MCF 10A (cell line): ENCODE data around the gene C1orf210. TPM values are rescaled to one million over a fixed set of nuclear protein-coding genes. Genes with fewer than 3 reads are reported as not detected.

Experiments used
- BruUV-seq: library from RNA; stranded (reverse); fragments of 400-500 nt; replicated peaks from 2 replicates; lab custom pipeline; 2021; lab: Mats Ljungman, UMichigan
- CTCF ChIA-PET: fragments of 300-600 bp; sonication (Branson Sonifier 250); formaldehyde crosslinking; extraction: SDS; loops from one replicate; lab custom pipeline; 2021; ENCODE audit warnings: antibody characterized with exemption, inconsistent platforms; lab: Yijun Ruan, JAX
- POLR2A ChIA-PET: fragments of 300-600, 350-650 bp; sonication (Branson Sonifier 250); formaldehyde crosslinking; extraction: SDS; loops from one replicate; lab custom pipeline; 2020; ENCODE audit warnings: antibody characterized with exemption, inconsistent platforms; lab: Yijun Ruan, JAX
- DNase-seq: peaks from one replicate; pipeline ENCODE4 v3.0.0-alpha.2; 2018; ENCODE audit not compliant: unreplicated experiment
- H3K27ac Mint-ChIP-seq: one replicate; pipeline ENCODE4 v1.8.0; 2022; ENCODE audit warnings: mild to moderate bottlenecking, low read depth, mixed read lengths; ENCODE audit not compliant: unreplicated experiment
- H3K27me3 Mint-ChIP-seq: one replicate; pipeline ENCODE4 v1.8.0; 2022; ENCODE audit warnings: mixed read lengths; ENCODE audit not compliant: insufficient read depth, unreplicated experiment
- H3K36me3 Mint-ChIP-seq: one replicate; pipeline ENCODE4 v1.8.0; 2022; ENCODE audit warnings: mild to moderate bottlenecking, moderate library complexity, mixed read lengths; ENCODE audit not compliant: insufficient read depth, unreplicated experiment
- H3K4me1 Mint-ChIP-seq: one replicate; pipeline ENCODE4 v1.8.0; 2022; ENCODE audit warnings: mixed read lengths; ENCODE audit not compliant: insufficient read depth, unreplicated experiment
- H3K4me3 Mint-ChIP-seq: one replicate; pipeline ENCODE4 v1.8.0; 2022; ENCODE audit warnings: mild to moderate bottlenecking, moderate library complexity, mixed read lengths; ENCODE audit not compliant: unreplicated experiment
- H3K9me3 Mint-ChIP-seq: one replicate; pipeline ENCODE4 v1.8.0; 2022; ENCODE audit warnings: mixed read lengths; ENCODE audit not compliant: unreplicated experiment
- intact Hi-C: fragments of 100-400 bp; cut with micrococcal nuclease; formaldehyde crosslinking; loops from 2 replicates; pipeline ENCODE4 v1.14.1; 2022
- total RNA-seq: library from RNA; stranded (reverse); gene quantifications from 2 replicates; pipeline ENCODE4 v1.2.3, GENCODE V29; 2022
- TF ChIP-seq, protein P1 (sequence below): fragments of 200-600 bp; IDR thresholded peaks from one replicate; pipeline ENCODE4 v1.8.0; 2022; ENCODE audit warnings: antibody characterized with exemption, mild to moderate bottlenecking; ENCODE audit not compliant: unreplicated experiment

Gene C1orf210
- total RNA-seq, 1 experiment from 2014 or later, result 1.6 TPM

DNA sequence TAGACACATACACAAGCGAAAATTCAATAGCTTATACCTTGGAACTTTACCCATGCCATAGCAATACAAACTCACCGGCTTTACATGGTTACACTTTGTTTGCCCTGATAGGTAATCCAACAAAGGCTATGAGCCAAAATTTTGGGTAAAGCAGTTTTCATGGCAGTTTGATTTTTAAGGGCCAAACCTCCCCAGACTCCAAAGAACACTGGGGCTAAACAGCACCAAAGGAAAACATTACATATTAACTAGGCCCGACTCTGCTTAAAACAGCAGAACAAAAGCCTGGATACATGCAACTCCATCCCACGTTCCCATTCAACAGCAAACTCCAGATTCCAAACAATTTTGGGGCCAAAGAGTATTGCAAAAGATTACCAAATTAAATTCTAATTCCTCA, 19.9 kb downstream of the C1orf210 start:
- H3K4me1 Mint-ChIP-seq, result no peaks in the 10 kb centered on the region
- ChIA-PET POLR2A (no interaction called here), CTCF (interaction anchor here (0.7 to 1.7 kb wide), 2 partner anchors 20 to 39 kb away, joined by 3 to 6 read pairs; partner anchors contain the start of gene C1orf210)
- no peak overlapping the region for H3K4me3 Mint-ChIP-seq
- BruUV-seq, result no TSS peak
- no peak overlapping the region for H3K27ac Mint-ChIP-seq
- intact Hi-C loops, result no loop called here
- no peaks in the 10 kb centered on the region for H3K27me3 Mint-ChIP-seq
- no peak for DNase-seq
- no peaks in the 10 kb centered on the region for H3K36me3 Mint-ChIP-seq
- peaks cover 25% of the 10 kb centered on the region for H3K9me3 Mint-ChIP-seq
- TF ChIP-seq, protein P1, sequence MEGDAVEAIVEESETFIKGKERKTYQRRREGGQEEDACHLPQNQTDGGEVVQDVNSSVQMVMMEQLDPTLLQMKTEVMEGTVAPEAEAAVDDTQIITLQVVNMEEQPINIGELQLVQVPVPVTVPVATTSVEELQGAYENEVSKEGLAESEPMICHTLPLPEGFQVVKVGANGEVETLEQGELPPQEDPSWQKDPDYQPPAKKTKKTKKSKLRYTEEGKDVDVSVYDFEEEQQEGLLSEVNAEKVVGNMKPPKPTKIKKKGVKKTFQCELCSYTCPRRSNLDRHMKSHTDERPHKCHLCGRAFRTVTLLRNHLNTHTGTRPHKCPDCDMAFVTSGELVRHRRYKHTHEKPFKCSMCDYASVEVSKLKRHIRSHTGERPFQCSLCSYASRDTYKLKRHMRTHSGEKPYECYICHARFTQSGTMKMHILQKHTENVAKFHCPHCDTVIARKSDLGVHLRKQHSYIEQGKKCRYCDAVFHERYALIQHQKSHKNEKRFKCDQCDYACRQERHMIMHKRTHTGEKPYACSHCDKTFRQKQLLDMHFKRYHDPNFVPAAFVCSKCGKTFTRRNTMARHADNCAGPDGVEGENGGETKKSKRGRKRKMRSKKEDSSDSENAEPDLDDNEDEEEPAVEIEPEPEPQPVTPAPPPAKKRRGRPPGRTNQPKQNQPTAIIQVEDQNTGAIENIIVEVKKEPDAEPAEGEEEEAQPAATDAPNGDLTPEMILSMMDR, result no peak

DNA sequence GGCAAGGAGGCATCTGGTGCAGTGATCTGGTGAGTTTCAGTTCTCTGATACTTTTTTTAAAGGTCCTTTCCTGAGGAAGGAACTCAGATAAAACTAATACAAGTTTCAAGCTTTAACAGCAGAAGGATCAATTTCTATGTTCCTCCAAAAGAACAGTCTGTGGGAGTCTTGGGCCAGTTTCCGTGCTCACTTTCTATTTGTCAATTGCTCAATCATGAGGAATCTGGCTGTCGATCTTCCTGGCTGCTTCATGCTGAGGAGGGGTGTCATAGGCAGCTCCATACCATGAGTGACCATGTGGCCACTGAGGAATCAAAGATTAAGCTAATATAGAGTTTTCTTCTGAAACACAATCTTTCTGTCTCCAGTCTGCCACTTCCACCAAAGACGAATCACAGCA, 27.0 kb downstream of the C1orf210 start:
- Mint-ChIP-seq H3K27me3 (peaks cover 7% of the 10 kb centered on the region), H3K4me3 (no peak overlapping the region), H3K9me3 (peaks cover 18% of the 10 kb centered on the region), H3K4me1 (peaks cover 9% of the 10 kb centered on the region), H3K27ac (no peak overlapping the region), H3K36me3 (no peaks in the 10 kb centered on the region)
- no peak for DNase-seq
- BruUV-seq, result no TSS peak
- ChIA-PET CTCF (interaction anchor here (1.1 to 1.2 kb wide), 3 partner anchors 14 to 31 kb away, joined by 3 to 5 read pairs (median 3); partner anchors contain the start of gene C1orf210), POLR2A (no interaction called here)
- intact Hi-C loops, result no loop called here
- TF ChIP-seq, protein P1, result no peak

DNA sequence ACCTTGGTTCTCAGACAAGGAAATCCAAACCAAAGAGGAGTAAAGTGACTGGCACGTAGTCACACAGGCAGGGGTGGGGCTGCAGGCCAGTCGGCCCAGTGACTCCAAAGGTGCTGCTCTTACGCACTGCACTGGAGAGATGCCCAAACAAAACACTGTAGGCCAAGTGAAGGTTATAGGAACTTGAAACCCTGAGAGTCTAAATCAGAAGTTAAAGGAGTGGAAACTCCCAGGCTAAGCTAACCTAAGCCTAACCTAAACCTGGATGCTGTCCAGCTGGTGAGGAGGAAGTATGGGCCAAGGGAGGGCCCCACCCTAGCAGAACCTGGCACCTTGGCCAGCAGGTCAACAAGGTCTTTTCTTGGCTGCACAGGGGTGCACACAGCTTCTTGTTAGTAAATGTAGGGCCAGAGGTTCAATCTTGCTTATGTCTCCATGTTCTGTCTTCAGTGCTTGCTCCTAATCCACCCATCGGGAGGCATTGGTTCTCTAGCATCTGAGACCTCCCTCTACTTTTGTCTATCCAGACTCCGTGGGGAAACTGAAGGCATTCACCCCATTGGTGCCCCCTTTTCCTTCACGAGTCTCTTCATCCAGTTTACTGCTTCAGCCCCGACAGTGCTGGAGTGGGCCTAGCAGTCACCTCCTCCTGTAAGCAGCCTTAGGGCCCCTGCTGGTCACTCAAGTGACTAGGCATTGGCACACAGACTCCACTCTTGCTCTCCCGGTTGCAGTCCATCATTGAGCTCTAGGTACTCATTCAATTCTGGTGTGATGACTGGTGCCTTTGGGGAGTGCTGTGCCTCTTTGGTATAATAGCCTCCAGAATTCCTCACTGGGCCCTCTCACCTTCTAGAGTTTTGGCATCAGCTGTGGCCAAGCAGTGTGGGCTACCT, 28.5 kb downstream of the C1orf210 start:
- peak; percentile 29 for DNase-seq
- Mint-ChIP-seq H3K4me1 (peaks cover 9% of the 10 kb centered on the region), H3K4me3 (no peak overlapping the region), H3K36me3 (no peaks in the 10 kb centered on the region), H3K27me3 (peaks cover 19% of the 10 kb centered on the region), H3K27ac (no peak overlapping the region), H3K9me3 (peaks cover 6% of the 10 kb centered on the region)
- TF ChIP-seq, protein P1, result no peak
- intact Hi-C loops, result no loop called here
- CTCF ChIA-PET, result interaction anchor here (0.5 to 1.0 kb wide), 2 partner anchors 343 to 474 kb away, joined by 3 to 4 read pairs; no protein-coding TSS in a partner anchor
- POLR2A ChIA-PET, result interaction anchor here (0.7 kb wide), 1 partner anchor 14 kb away, joined by 4 read pairs; no protein-coding TSS in a partner anchor
- no TSS peak for BruUV-seq
